Stimulated activated CD8-positive, alpha-beta memory T cell treated with anti-CD3 and anti-CD28 coated beads, Interleukin-15, amount 100 ng/mL, for 24 hours (primary cell): ENCODE results near the gene CPED1.
"Not testable (repeated sequence)": the region's sequence is repeated elsewhere in the genome, so short reads cannot be mapped to it uniquely, and the experiment has no call there.

Experiments
- DNase-seq: peaks from one replicate; pipeline ENCODE4 v3.0.0-alpha.2; 2020; ENCODE audit warnings: low read depth

The CPED1 gene

GRCh38 chr7:121286742-121287734 is 298.5 kb downstream of the CPED1 start:
- no peak for DNase-seq

GRCh38 chr7:121288894-121289293 is 300.4 kb downstream of the CPED1 start:
- no peak for DNase-seq

GRCh38 chr7:121289930-121290329 is 301.4 kb downstream of the CPED1 start:
- DNase-seq, result not testable (repeated sequence)

GRCh38 chr7:121294448-121294992 is 306.0 kb downstream of the CPED1 start:
- no peak for DNase-seq

GRCh38 chr7:121297843-121298242 is 309.3 kb downstream of the CPED1 start:
- DNase-seq, result no peak

GRCh38 chr7:121298831-121299239 is 310.3 kb downstream of the CPED1 start:
- DNase-seq, result no peak

- DNase-seq, result no peak
Observed at GRCh38 chr7:121300685-121301420, 312.3 kb downstream of the CPED1 start.

GRCh38 chr7:121301446-121302213 is 313.1 kb downstream of the CPED1 start:
- no peak for DNase-seq

GRCh38 chr7:121302214-121302745 is 313.8 kb downstream of the CPED1 start:
- DNase-seq, result no peak

- no peak for DNase-seq
Observed at GRCh38 chr7:121303422-121304101, 315.1 kb downstream of the CPED1 start.

GRCh38 chr7:121304102-121304658 is 315.7 kb downstream of the CPED1 start:
- DNase-seq, result no peak

GRCh38 chr7:121305109-121305508 is 316.6 kb downstream of the CPED1 start:
- no peak for DNase-seq

- DNase-seq, result no peak
Observed at GRCh38 chr7:121306565-121306964, 318.1 kb downstream of the CPED1 start.

GRCh38 chr7:121307021-121307574 is 318.6 kb downstream of the CPED1 start:
- no peak for DNase-seq

- DNase-seq, result no peak
Observed at GRCh38 chr7:121313220-121313792, 324.8 kb downstream of the CPED1 start.

GRCh38 chr7:121313793-121314676 is 325.5 kb downstream of the CPED1 start:
- no peak for DNase-seq

- not testable (repeated sequence) for DNase-seq
Observed at GRCh38 chr7:121315170-121315569, 326.7 kb downstream of the CPED1 start.

- no peak for DNase-seq
Observed at GRCh38 chr7:121322460-121322859, 333.9 kb downstream of the CPED1 start.
